HepG2 (cell line): Measurements from ENCODE around the gene PTPN20. TPM values are rescaled to one million over a fixed set of nuclear protein-coding genes. Genes with fewer than 3 reads are reported as not detected.

ENCODE experiments used
- ATAC-seq: fragments of 200-7000 bp; cut with Tn5 transposase; 3 replicates; pipeline ENCODE4 v1.9.1; 2020; ENCODE audit warnings: mild to moderate bottlenecking, moderate library complexity
- BruUV-seq: library from RNA; stranded (reverse); fragments of 400-500 nt; replicated peaks from 2 replicates; lab custom pipeline; 2021; lab: Mats Ljungman, UMichigan
- CTCF ChIA-PET: fragments of 300-600 bp; formaldehyde crosslinking; extraction: SDS; loops from one replicate; lab custom pipeline; 2021; ENCODE audit warnings: low total read pairs, inconsistent platforms, low intra/inter-chr PET ratio; lab: Yijun Ruan, JAX
- POLR2A ChIA-PET: fragments of 350-600 bp; sonication (Branson Sonifier 250); formaldehyde crosslinking; loops from one replicate; lab custom pipeline; 2020; ENCODE audit warnings: antibody characterized with exemption, inconsistent platforms; lab: Yijun Ruan, JAX
- DNase-seq: peaks from one replicate; pipeline ENCODE4 v3.0.0-alpha.2; 2015; ENCODE audit warnings: low spot score
- FAIRE-seq: peaks from 3 replicates; lab custom pipeline; 2011; peaks lifted over from hg19 to GRCh38; lab: Jason Lieb, UNC
- H2AFZ ChIP-seq: one replicate; pipeline ENCODE4 v1.6.1; 2011; ENCODE audit warnings: low read length, inconsistent platforms
- H3K27ac ChIP-seq: fragments of 300-600 bp; 3 replicates; pipeline ENCODE4 v1.8.0; 2011; ENCODE audit warnings: mixed run types, mild to moderate bottlenecking, mixed read lengths, low read length, inconsistent platforms; ENCODE audit not compliant: insufficient read depth; ENCODE audit errors: extremely low read length
- H3K27me3 ChIP-seq, 2 experiments: fragments of 200-600 bp in 1 of 2; 2 replicates in 1 of 2; 3 replicates in 1 of 2; pipeline versions ENCODE4 v1.6.0 to v1.8.0; 2011; ENCODE audit warnings: low read length in 2 of 2, mild to moderate bottlenecking in 2 of 2, moderate library complexity in 2 of 2, inconsistent platforms in 1 of 2; ENCODE audit not compliant: insufficient read depth in 2 of 2, control insufficient read depth in 1 of 2
- H3K36me3 ChIP-seq, 2 experiments: fragments of 200-600 bp in 1 of 2; replicated peaks in 1 of 2; 2 replicates in 1 of 2; 3 replicates in 1 of 2; pipeline versions ENCODE4 v1.5.1 to v1.8.0; 2011; ENCODE audit warnings: low read length in 2 of 2, inconsistent platforms in 1 of 2; ENCODE audit not compliant: insufficient read depth in 2 of 2, control insufficient read depth in 1 of 2
- H3K4me1 ChIP-seq: 2 replicates; pipeline ENCODE4 v1.5.1; 2012; ENCODE audit warnings: low read length, inconsistent platforms; ENCODE audit not compliant: insufficient read depth
- H3K4me2 ChIP-seq: 2 replicates; pipeline ENCODE4 v1.6.0; 2011; ENCODE audit warnings: low read depth, low read length, inconsistent platforms
- H3K4me3 ChIP-seq, 3 experiments: fragments of 200-600 bp in 1 of 3; sonication (generic), shearing (Covaris generic) in 1 of 3; replicated peaks in 1 of 3; 2 replicates each; pipeline ENCODE4 v1.5.1; 2011 to 2016; ENCODE audit warnings: low read length in 3 of 3, inconsistent platforms in 2 of 3, low read depth in 2 of 3, mild to moderate bottlenecking in 2 of 3, control low read depth in 1 of 3, mixed read lengths in 1 of 3; ENCODE audit not compliant: insufficient read depth in 1 of 3
- H3K79me2 ChIP-seq: one replicate; pipeline ENCODE4 v1.6.1; 2011; ENCODE audit warnings: low read length, inconsistent platforms; ENCODE audit not compliant: insufficient read depth
- H3K9ac ChIP-seq: 2 replicates; pipeline ENCODE4 v1.6.0; 2011; ENCODE audit warnings: mild to moderate bottlenecking, low read depth, low read length, inconsistent platforms; ENCODE audit not compliant: insufficient read depth
- H3K9me3 ChIP-seq: 2 replicates; pipeline ENCODE4 v1.5.1; 2012; ENCODE audit warnings: mild to moderate bottlenecking, low read length
- H4K20me1 ChIP-seq: 2 replicates; pipeline ENCODE4 v1.6.0; 2011; ENCODE audit warnings: inconsistent platforms, mild to moderate bottlenecking, low read length, moderate library complexity; ENCODE audit not compliant: insufficient read depth
- CCDC6 ChIP-seq: sonication (generic); formaldehyde crosslinking; IDR thresholded peaks from 2 replicates; pipeline ENCODE4 v1.8.1; 2022; ENCODE audit warnings: mild to moderate bottlenecking, missing genetic modification reagents, moderate library complexity
- GTF3A ChIP-seq: sonication (generic); formaldehyde crosslinking; conservative IDR thresholded peaks from 2 replicates; pipeline ENCODE4 v1.4.0; 2020; ENCODE audit warnings: mild to moderate bottlenecking, missing genetic modification reagents
- HNF4G ChIP-seq, 2 experiments: sonication (generic) in 1 of 2; formaldehyde crosslinking in 1 of 2; IDR thresholded peaks; 2 replicates each; pipeline versions ENCODE4 v1.4.0 to v1.6.1; 2011 to 2020; ENCODE audit warnings: borderline replicate concordance in 2 of 2, low read depth in 2 of 2, mild to moderate bottlenecking in 2 of 2, low read length in 1 of 2, missing genetic modification reagents in 1 of 2, moderate library complexity in 1 of 2
- KLF13 ChIP-seq: sonication (generic); formaldehyde crosslinking; IDR thresholded peaks from 2 replicates; pipeline ENCODE4 v1.4.0; 2020; ENCODE audit warnings: mild to moderate bottlenecking, missing genetic modification reagents
- POGZ ChIP-seq: sonication (generic); formaldehyde crosslinking; IDR thresholded peaks from 2 replicates; pipeline ENCODE4 v1.4.0; 2020; ENCODE audit warnings: mild to moderate bottlenecking, missing genetic modification reagents
- TBX2 ChIP-seq: sonication (generic); formaldehyde crosslinking; IDR thresholded peaks from 2 replicates; pipeline ENCODE4 v1.5.0; 2020; ENCODE audit warnings: missing genetic modification reagents, mild to moderate bottlenecking, borderline replicate concordance
- TOE1 ChIP-seq: sonication (generic); formaldehyde crosslinking; IDR thresholded peaks from 2 replicates; pipeline ENCODE4 v1.4.0; 2020; ENCODE audit warnings: mild to moderate bottlenecking, missing genetic modification reagents
- ZNF75D ChIP-seq: sonication (generic); formaldehyde crosslinking; IDR thresholded peaks from 2 replicates; pipeline ENCODE4 v1.8.1; 2023; ENCODE audit warnings: missing genetic modification reagents, mild to moderate bottlenecking, borderline replicate concordance
- WGBS: methylation state at CpG from one replicate; pipeline ENCODE4 v1.1.6; 2017; ENCODE audit warnings: low lambda C conversion rate; 5-methylcytosine and 5-hydroxymethylcytosine counted together
- in situ Hi-C: cut with HindIII; loops from 2 replicates; pipeline ENCODE4 v1.10.0; 2017; ENCODE audit warnings: low pct_unique_long_range_greater_than_20kb; ENCODE audit not compliant: extremely low pct_ligation_motif_present
- intact Hi-C: fragments of 100-400 bp; cut with micrococcal nuclease; formaldehyde crosslinking; loops from one replicate; pipeline ENCODE4 v1.10.0; 2022; ENCODE audit not compliant: unreplicated experiment
- polyA plus RNA-seq, 8 experiments: library from polyadenylated mRNA; depleted of rRNA in 3 of 8; stranded (reverse) in 7 of 8; unstranded in 1 of 8; fragments of >200 nt; fragmentation: Illumina TruSeq in 4 of 8; extraction: Trizol in 4 of 8; gene quantifications; 2 replicates each; pipeline versions ENCODE4 v1.2.1 to v1.2.3, GENCODE V29; 2011 to 2016; ENCODE audit warnings: low read depth in 4 of 8, missing spikeins in 1 of 8, mixed read lengths in 1 of 8; ENCODE audit not compliant: insufficient read depth in 1 of 8
- total RNA-seq, 5 experiments: library from RNA; depleted of rRNA; stranded (reverse); fragments of >200 nt; fragmentation: Illumina TruSeq; extraction: Trizol; gene quantifications; 2 replicates each; pipeline ENCODE4 v1.2.3, GENCODE V29; 2016; ENCODE audit warnings: low read depth in 1 of 5
- TF ChIP-seq, protein P1 (sequence below): sonication (generic); formaldehyde crosslinking; conservative IDR thresholded peaks from 2 replicates; pipeline ENCODE4 v1.4.0; 2020; ENCODE audit warnings: mild to moderate bottlenecking, missing genetic modification reagents, moderate library complexity
- TF ChIP-seq, protein P2 (sequence below): fragments of 450-650 bp; IDR thresholded peaks from 2 replicates; pipeline ENCODE4 v1.6.1; 2016
- TF ChIP-seq, protein P3 (sequence below): sonication (generic); formaldehyde crosslinking; IDR thresholded peaks from 2 replicates; pipeline ENCODE4 v1.5.0; 2020; ENCODE audit warnings: mild to moderate bottlenecking, missing genetic modification reagents
- TF ChIP-seq, protein P4 (sequence below): sonication (generic); formaldehyde crosslinking; IDR thresholded peaks from 2 replicates; pipeline ENCODE4 v1.9.0; 2021; ENCODE audit warnings: missing genetic modification reagents, mild to moderate bottlenecking, borderline replicate concordance
- TF ChIP-seq, protein P5 (sequence below): sonication (generic); formaldehyde crosslinking; IDR thresholded peaks from 2 replicates; pipeline ENCODE4 v1.4.0; 2020; ENCODE audit warnings: mild to moderate bottlenecking, missing genetic modification reagents

The PTPN20 gene
- total and polyA plus RNA-seq, 2 of the 13 experiments (the other 11 are each of a cell fraction or from before 2014, with no cell fraction given), result not detected

DNA sequence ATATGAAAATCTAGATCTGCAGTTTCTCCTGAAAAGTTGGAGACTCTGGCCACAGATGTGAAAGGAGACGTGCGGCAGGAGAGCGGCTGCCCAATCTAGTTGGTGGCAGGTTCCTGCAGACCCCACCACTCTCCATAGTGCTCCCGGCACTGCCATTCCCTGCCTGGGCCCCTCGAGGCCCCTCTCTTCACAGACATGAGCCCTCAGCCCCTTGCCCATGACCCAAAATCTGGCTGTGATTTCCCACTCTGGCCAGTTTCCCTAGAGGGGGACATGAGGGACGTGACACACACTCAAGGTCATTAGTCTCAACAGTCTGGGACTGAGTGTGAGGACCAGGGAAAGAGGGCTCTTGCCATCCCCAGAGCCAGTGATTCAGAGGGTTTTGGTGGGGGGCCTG lies 138.7 kb downstream of the PTPN20 start:
- CTCF ChIA-PET, result interaction anchor here (3.0 kb wide), 1 partner anchor 262 kb away, joined by 23 read pairs; no protein-coding TSS in a partner anchor
- no peak for FAIRE-seq
- TF ChIP-seq, protein P1, sequence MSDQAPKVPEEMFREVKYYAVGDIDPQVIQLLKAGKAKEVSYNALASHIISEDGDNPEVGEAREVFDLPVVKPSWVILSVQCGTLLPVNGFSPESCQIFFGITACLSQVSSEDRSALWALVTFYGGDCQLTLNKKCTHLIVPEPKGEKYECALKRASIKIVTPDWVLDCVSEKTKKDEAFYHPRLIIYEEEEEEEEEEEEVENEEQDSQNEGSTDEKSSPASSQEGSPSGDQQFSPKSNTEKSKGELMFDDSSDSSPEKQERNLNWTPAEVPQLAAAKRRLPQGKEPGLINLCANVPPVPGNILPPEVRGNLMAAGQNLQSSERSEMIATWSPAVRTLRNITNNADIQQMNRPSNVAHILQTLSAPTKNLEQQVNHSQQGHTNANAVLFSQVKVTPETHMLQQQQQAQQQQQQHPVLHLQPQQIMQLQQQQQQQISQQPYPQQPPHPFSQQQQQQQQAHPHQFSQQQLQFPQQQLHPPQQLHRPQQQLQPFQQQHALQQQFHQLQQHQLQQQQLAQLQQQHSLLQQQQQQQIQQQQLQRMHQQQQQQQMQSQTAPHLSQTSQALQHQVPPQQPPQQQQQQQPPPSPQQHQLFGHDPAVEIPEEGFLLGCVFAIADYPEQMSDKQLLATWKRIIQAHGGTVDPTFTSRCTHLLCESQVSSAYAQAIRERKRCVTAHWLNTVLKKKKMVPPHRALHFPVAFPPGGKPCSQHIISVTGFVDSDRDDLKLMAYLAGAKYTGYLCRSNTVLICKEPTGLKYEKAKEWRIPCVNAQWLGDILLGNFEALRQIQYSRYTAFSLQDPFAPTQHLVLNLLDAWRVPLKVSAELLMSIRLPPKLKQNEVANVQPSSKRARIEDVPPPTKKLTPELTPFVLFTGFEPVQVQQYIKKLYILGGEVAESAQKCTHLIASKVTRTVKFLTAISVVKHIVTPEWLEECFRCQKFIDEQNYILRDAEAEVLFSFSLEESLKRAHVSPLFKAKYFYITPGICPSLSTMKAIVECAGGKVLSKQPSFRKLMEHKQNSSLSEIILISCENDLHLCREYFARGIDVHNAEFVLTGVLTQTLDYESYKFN (CRISPR knock-in tag), result no peak
- TF ChIP-seq, protein P2, sequence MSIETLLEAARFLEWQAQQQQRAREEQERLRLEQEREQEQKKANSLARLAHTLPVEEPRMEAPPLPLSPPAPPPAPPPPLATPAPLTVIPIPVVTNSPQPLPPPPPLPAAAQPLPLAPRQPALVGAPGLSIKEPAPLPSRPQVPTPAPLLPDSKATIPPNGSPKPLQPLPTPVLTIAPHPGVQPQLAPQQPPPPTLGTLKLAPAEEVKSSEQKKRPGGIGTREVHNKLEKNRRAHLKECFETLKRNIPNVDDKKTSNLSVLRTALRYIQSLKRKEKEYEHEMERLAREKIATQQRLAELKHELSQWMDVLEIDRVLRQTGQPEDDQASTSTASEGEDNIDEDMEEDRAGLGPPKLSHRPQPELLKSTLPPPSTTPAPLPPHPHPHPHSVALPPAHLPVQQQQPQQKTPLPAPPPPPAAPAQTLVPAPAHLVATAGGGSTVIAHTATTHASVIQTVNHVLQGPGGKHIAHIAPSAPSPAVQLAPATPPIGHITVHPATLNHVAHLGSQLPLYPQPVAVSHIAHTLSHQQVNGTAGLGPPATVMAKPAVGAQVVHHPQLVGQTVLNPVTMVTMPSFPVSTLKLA, result no peak
- TF ChIP-seq, protein P3, sequence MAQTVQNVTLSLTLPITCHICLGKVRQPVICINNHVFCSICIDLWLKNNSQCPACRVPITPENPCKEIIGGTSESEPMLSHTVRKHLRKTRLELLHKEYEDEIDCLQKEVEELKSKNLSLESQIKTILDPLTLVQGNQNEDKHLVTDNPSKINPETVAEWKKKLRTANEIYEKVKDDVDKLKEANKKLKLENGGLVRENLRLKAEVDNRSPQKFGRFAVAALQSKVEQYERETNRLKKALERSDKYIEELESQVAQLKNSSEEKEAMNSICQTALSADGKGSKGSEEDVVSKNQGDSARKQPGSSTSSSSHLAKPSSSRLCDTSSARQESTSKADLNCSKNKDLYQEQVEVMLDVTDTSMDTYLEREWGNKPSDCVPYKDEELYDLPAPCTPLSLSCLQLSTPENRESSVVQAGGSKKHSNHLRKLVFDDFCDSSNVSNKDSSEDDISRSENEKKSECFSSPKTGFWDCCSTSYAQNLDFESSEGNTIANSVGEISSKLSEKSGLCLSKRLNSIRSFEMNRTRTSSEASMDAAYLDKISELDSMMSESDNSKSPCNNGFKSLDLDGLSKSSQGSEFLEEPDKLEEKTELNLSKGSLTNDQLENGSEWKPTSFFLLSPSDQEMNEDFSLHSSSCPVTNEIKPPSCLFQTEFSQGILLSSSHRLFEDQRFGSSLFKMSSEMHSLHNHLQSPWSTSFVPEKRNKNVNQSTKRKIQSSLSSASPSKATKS (CRISPR knock-in tag), result no peak
- no peak for TF ChIP-seq HNF4G (IDR thresholded peaks at IDR 0.05; ENCODE audit: borderline replicate concordance, low read depth, low read length)
- no peak for TF ChIP-seq HNF4G (CRISPR knock-in tag; IDR thresholded peaks at IDR 0.05; ENCODE audit: borderline replicate concordance, low read depth)
- TF ChIP-seq, protein P4, sequence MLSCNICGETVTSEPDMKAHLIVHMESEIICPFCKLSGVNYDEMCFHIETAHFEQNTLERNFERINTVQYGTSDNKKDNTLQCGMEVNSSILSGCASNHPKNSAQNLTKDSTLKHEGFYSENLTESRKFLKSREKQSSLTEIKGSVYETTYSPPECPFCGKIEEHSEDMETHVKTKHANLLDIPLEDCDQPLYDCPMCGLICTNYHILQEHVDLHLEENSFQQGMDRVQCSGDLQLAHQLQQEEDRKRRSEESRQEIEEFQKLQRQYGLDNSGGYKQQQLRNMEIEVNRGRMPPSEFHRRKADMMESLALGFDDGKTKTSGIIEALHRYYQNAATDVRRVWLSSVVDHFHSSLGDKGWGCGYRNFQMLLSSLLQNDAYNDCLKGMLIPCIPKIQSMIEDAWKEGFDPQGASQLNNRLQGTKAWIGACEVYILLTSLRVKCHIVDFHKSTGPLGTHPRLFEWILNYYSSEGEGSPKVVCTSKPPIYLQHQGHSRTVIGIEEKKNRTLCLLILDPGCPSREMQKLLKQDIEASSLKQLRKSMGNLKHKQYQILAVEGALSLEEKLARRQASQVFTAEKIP, result no peak
- TF ChIP-seq TOE1 (CRISPR knock-in tag), result no peak
- no peak for TF ChIP-seq KLF13 (CRISPR knock-in tag)
- TF ChIP-seq GTF3A (CRISPR knock-in tag), result no peak
- TF ChIP-seq, protein P5, sequence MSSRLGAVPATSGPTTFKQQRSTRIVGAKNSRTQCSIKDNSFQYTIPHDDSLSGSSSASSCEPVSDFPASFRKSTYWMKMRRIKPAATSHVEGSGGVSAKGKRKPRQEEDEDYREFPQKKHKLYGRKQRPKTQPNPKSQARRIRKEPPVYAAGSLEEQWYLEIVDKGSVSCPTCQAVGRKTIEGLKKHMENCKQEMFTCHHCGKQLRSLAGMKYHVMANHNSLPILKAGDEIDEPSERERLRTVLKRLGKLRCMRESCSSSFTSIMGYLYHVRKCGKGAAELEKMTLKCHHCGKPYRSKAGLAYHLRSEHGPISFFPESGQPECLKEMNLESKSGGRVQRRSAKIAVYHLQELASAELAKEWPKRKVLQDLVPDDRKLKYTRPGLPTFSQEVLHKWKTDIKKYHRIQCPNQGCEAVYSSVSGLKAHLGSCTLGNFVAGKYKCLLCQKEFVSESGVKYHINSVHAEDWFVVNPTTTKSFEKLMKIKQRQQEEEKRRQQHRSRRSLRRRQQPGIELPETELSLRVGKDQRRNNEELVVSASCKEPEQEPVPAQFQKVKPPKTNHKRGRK (CRISPR knock-in tag), result no peak
- TF ChIP-seq POGZ (CRISPR knock-in tag), result no peak
- TF ChIP-seq CCDC6 (CRISPR knock-in tag), result no peak
- no peak for TF ChIP-seq TBX2 (CRISPR knock-in tag)
- TF ChIP-seq ZNF75D, result no peak

More for the DNA sequence above, 138.7 kb downstream of the PTPN20 start:
- Histone ChIP-seq H3K4me2 (no peak overlapping the region), H3K4me1 (no peaks in the 10 kb centered on the region), H3K9ac (no peak overlapping the region), H3K9me3 (no peaks in the 10 kb centered on the region), H3K27me3 (peaks cover 0 to 7% of the 10 kb centered on the region in 2 experiments; a peak in 1 of 5 replicates), H4K20me1 (no peaks in the 10 kb centered on the region), H3K27ac (no peak overlapping the region), H2AFZ (no peak overlapping the region), H3K36me3 (no peaks in the 10 kb centered on the region), H3K79me2 (no peaks in the 10 kb centered on the region), H3K4me3 (no peak overlapping the region)
- 34% methylated on average over 5 of the region's 6 CpGs for WGBS
- intact Hi-C loops (loop anchor here (5.0 kb wide), 1 partner anchor 262 kb away; no protein-coding TSS in a partner anchor), in situ Hi-C loops (no loop called here)
- POLR2A ChIA-PET, result no interaction called here
- DNase-seq, result no peak
- no TSS peak for BruUV-seq
- no peak for ATAC-seq
